Stomach (tissue), 4 donors: Measurements from ENCODE around the gene DNAJC3.

Experiments used
- CTCF ChIP-seq, 7 experiments: fragments of 450-650 bp in 4 of 7; fragments of 200-600 bp in 3 of 7; sonication (generic) in 3 of 7; IDR thresholded peaks; one replicate each; pipeline ENCODE4 v1.5.1; 2016 to 2019; ENCODE audit warnings: antibody characterized with exemption in 7 of 7, control low read depth in 2 of 7, mild to moderate bottlenecking in 1 of 7
- POLR2A ChIP-seq, 4 donors: fragments of 450-650 bp; IDR thresholded peaks; one replicate each; pipeline ENCODE4 v1.6.1; 2016; ENCODE audit warnings: antibody characterized with exemption in 4 of 4, control low read depth in 2 of 4, mild to moderate bottlenecking in 1 of 4, moderate library complexity in 1 of 4
- POLR2AphosphoS5 ChIP-seq, 3 donors: sonication (generic); formaldehyde crosslinking; IDR thresholded peaks; one replicate each; pipeline ENCODE4 v1.6.1; 2016; ENCODE audit warnings: antibody characterized with exemption in 3 of 3

GRCh38 chr13:95788100-95788463 is 111.1 kb downstream of the DNAJC3 start:
- TF ChIP-seq POLR2A (IDR thresholded peaks at IDR 0.05) = no peak
- no peak for TF ChIP-seq CTCF (IDR thresholded peaks at IDR 0.05)
- TF ChIP-seq POLR2AphosphoS5 (IDR thresholded peaks at IDR 0.05) = no peak
